Left forelimb (tissue), 1 donor: ENCODE results near the gene CLPTM1L.
"Not testable (repeated sequence)": the region's sequence is repeated elsewhere in the genome, so short reads cannot be mapped to it uniquely, and the experiment has no call there.

Experiments
- DNase-seq: peaks from one replicate; pipeline ENCODE4 v3.0.0-alpha.2; 2018; ENCODE audit warnings: low spot score

Gene CLPTM1L

GRCh38 chr5:1380910-1381309 lies 36.0 kb upstream of the CLPTM1L start:
- DNase-seq, result no peak

GRCh38 chr5:1380011-1380817 lies 35.3 kb upstream of the CLPTM1L start:
- DNase-seq, result no peak

GRCh38 chr5:1378866-1379659 lies 34.2 kb upstream of the CLPTM1L start:
- no peak for DNase-seq

GRCh38 chr5:1378096-1378495 lies 33.2 kb upstream of the CLPTM1L start:
- DNase-seq, result no peak

- DNase-seq, result no peak
Measured at GRCh38 chr5:1376981-1377380, 32.1 kb upstream of the CLPTM1L start.

GRCh38 chr5:1375871-1376810 lies 31.2 kb upstream of the CLPTM1L start:
- DNase-seq, result no peak

- no peak for DNase-seq
Measured at GRCh38 chr5:1374679-1375055, 29.8 kb upstream of the CLPTM1L start.

GRCh38 chr5:1374030-1374678 lies 29.3 kb upstream of the CLPTM1L start:
- DNase-seq, result no peak

GRCh38 chr5:1371972-1372342 lies 27.1 kb upstream of the CLPTM1L start:
- DNase-seq, result not testable (repeated sequence)

- no peak for DNase-seq
Measured at GRCh38 chr5:1371218-1371971, 26.5 kb upstream of the CLPTM1L start.

GRCh38 chr5:1370006-1370405 lies 25.1 kb upstream of the CLPTM1L start:
- no peak for DNase-seq

GRCh38 chr5:1368756-1369155 lies 23.9 kb upstream of the CLPTM1L start:
- no peak for DNase-seq

GRCh38 chr5:1368236-1368635 lies 23.3 kb upstream of the CLPTM1L start:
- no peak for DNase-seq

GRCh38 chr5:1367149-1367548 lies 22.2 kb upstream of the CLPTM1L start:
- DNase-seq, result no peak

- DNase-seq, result no peak
Measured at GRCh38 chr5:1366514-1366913, 21.6 kb upstream of the CLPTM1L start.

GRCh38 chr5:1364211-1364610 lies 19.3 kb upstream of the CLPTM1L start:
- no peak for DNase-seq

GRCh38 chr5:1363581-1363980 lies 18.7 kb upstream of the CLPTM1L start:
- DNase-seq, result no peak

GRCh38 chr5:1363160-1363559 lies 18.3 kb upstream of the CLPTM1L start:
- DNase-seq, result no peak

GRCh38 chr5:1362242-1363015 lies 17.5 kb upstream of the CLPTM1L start:
- DNase-seq, result no peak

GRCh38 chr5:1360861-1361260 lies 16.0 kb upstream of the CLPTM1L start:
- no peak for DNase-seq
